GM19463 (cell line): ENCODE measurements around the gene SUGCT.

ENCODE experiments used
- ATAC-seq: cut with Tn5 transposase; IDR thresholded peaks from one replicate; pipeline ENCODE4 v1.9.1; 2021; ENCODE audit warnings: mild to moderate bottlenecking, moderate library complexity; ENCODE audit not compliant: unreplicated experiment

Gene SUGCT

GRCh38 chr7:40507166-40507565, 372.4 kb downstream of the SUGCT start:
- no peak for ATAC-seq

- no peak for ATAC-seq
These were observed 374.6 kb downstream of the SUGCT start for GRCh38 chr7:40509287-40509996.

- no peak for ATAC-seq
These were observed 381.6 kb downstream of the SUGCT start for GRCh38 chr7:40516376-40516775.

GRCh38 chr7:40519009-40519408, 384.2 kb downstream of the SUGCT start:
- ATAC-seq: no peak

- ATAC-seq: no peak
These were observed 386.4 kb downstream of the SUGCT start for GRCh38 chr7:40520986-40521738.

- no peak for ATAC-seq
These were observed 391.0 kb downstream of the SUGCT start for GRCh38 chr7:40525764-40526163.

GRCh38 chr7:40526951-40527715, 392.3 kb downstream of the SUGCT start:
- no peak for ATAC-seq

- ATAC-seq: no peak
These were observed 392.9 kb downstream of the SUGCT start for GRCh38 chr7:40527723-40528122.

DNA sequence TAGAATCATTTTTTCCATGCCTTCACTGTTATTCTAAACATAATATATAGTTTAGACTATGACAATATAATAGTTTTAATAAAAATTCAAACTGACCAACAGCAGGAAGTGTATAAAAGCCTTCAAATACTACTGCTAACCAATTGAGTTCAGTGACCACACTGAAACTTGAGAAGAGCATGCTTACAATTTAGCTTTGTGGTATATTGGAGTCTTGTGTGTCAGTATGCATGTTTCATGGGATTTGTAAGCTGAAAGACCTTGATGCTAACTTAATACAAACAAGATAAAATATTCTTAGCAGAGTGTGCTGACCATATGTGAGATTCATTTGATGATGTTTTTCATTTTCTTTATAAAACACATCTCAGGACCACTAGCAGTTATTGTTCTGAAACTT, 395.5 kb downstream of the SUGCT start:
- no peak for ATAC-seq

- ATAC-seq: no peak
These were observed 397.2 kb downstream of the SUGCT start for GRCh38 chr7:40531956-40532355.

GRCh38 chr7:40535678-40536077, 400.9 kb downstream of the SUGCT start:
- ATAC-seq: no peak

DNA sequence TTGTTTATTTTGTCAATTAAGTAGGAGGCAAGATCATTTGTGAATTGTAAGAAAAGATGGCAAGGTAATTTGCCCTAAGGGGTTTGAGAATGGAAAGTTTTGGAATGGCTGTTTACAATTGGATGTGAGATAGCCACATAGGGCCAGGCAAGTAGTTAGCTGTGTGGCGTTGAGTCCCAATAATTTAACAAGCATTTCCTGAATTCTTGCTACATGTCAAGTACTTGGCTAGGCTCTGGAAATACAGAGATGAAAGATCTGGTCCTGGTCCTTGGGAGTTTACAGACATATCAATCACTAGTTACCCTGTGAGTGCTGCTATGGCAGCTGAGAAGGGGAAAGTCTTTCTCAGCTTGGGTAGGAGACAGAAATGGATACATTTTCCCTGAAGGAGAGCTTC, 401.6 kb downstream of the SUGCT start:
- ATAC-seq: no peak

DNA sequence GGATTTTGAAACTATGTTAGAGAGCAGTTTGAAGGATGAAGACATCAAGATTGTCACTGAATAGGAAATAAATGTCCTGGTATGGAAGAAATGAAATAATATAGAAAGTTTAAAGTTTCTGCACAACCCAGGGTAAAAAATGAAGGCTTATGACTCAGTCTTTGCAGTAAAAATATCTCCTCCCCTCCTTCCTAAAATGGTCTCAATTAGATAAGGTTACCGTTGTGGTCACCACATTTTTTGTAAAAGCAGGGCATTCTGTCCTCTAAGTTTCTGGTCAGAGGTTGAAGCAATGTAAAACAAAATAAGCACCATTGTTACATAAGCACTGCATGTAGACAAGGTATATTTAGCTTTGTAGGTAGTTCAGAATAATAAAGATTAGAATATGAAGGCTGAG, 403.5 kb downstream of the SUGCT start:
- no peak for ATAC-seq

- ATAC-seq: no peak
These were observed 406.5 kb downstream of the SUGCT start for GRCh38 chr7:40541336-40541735.

- ATAC-seq: no peak
These were observed 408.4 kb downstream of the SUGCT start for GRCh38 chr7:40542982-40543741.

- ATAC-seq: no peak
These were observed 409.5 kb downstream of the SUGCT start for GRCh38 chr7:40544221-40544723.

DNA sequence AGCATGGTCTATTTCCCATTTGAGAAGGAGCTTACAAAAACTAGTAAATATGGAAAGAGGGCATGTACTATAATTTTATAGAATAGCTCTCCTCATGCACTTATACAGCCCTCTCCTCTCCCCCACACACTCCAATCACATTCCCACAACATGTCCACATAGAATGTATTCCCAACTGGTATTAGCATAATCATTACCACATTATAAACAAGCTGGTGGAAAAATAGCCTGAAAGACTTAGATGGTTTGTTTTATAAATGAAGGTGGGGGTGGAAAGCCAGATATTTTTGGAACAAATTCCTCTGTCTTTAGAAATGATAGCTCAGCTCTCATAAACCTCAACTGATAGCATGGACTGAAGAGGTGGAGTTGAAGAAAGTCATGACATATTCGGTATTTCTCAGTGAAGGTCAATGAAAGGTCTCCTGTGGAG, 410.1 kb downstream of the SUGCT start:
- no peak for ATAC-seq

DNA sequence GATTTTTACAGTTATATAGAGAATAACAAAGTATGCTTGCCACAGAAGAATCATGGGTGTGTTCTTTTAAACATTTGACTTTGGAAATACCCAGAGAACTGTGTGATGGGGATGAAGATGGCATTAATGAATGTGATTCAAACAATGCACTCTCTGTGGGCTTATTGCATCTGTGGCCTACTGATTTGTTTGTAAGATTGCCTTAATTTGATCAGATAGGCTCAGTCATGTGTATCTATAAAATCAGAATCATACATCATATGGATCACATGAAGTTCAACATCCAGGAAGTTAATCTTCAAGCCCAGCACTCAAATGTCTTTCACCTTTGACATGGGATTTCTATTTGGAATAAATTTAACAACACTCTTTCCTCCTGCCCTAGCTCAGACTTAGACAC, 410.9 kb downstream of the SUGCT start:
- ATAC-seq: no peak

DNA sequence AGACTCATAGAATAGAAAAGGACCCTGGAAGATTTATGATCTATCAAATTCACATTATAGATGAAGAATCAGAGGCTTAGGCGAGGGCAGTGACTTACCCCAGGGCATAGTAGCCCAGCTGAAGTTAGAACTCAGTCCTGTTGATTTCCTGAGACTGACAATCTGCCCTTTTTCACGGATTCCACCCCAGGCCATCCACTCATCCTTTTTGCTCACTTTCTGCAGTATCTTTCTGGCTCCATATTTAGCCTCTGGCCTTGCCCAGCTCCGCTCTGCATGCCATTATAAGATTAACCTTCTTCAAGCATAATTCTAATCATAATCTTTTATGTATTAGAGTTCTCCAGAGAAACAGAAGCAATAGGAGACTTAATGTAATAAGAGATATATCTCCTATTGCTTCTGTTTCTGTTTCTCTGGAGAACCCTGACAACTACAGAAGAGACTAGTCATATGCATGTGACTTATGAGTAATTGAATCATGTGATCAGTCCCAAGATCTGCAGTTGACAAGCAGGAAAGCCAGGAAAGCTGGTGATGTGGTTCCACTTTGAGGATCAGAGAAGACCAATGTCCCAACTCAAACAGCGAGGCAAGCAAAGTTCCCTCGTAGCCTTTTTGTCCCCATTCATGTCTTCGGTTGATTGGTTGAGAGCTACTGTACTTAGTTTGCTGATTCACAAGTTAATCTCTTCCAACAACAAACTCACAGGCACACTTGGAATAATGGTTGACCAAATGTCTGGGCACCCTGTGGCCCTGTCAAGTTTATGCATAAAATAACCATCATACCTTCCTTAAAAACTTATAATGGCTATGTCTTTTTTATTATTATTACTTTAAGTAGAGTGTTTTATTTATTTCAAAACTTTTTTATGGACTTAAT, 412.1 kb downstream of the SUGCT start:
- ATAC-seq: no peak
